ENCODE data around the gene SCOC.

Gene SCOC

DNA sequence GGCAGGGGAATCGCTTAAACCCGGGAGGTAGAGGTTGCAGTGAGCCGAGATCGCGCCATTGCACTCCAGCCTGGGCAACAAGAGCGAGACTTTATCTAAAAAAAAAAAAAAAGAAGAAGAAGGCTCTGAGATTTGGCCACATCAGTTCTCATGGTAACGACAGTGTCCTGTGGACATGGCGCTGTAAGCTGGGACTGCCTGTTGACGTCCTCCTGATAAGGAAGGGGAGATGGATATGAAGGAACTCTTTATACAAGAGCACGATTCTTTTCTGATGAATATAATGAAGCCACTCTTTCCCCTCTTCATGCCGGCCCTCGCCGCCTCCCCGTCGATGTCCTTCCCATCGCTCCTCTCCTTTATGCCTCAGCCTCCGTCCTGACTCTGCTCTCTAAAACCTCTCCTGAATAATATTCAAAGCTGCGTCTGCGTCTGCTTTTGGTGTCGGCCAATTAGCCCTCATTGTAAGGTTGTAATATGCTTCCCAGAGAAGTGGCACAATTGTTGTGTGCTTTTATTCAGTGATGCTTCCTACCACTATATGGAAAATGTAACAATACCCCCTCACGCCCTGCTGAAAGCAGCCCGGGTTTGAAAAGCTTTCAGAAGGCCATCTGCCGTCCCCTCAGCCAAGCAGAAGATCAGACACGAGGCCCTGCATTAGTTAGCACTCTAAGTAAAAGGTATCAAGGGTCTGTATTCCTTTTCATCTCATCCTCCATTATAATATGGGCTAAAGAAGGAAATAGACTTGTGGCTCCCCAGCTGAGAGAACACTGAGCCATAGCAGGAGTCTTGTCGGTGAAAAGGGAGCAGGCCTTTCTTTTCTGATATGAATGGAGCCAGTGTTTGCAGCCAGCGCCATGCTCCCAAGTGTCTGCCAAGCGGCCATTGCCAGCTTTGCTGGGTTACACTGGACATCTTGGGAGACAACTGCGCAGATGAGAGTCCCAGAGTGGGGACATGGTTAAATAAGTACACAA, 22.1 kb upstream of the SCOC start:
- Mint-ChIP-seq H3K9me3 (ENCODE audit: low read depth) (no peaks in the 10 kb centered on the region), H3K36me3 (no peaks in the 10 kb centered on the region), H3K27ac (no peak overlapping the region), H3K27me3 (peaks cover 4% of the 10 kb centered on the region), H3K4me3 (no peak overlapping the region), H3K4me1 (ENCODE audit: low read depth) (peaks cover 16% of the 10 kb centered on the region)

DNA sequence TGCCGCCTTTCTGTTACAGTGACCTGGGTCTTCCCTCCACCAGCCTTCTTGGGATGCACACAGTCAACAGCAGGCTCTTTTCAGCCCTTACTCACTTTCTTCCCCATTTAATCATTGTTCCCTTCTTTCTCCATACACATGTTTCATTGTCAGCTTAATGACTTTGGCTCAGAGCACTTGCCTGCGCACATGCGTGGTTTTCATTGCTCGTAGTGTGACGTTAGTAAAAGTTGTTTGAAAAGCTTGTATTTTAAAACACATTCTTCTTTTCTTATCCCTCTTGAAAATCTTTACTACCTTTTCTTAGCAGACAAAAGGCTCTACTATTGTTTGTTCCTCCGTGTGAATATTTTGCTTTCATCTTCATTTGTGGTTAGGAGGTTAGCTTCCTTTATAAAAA, 19.7 kb upstream of the SCOC start:
- peak overlapping the region; percentile 0 for H3K4me3 Mint-ChIP-seq
- H3K27me3 Mint-ChIP-seq, result no peaks in the 10 kb centered on the region
- no peaks in the 10 kb centered on the region for H3K9me3 Mint-ChIP-seq (ENCODE audit: low read depth)
- H3K4me1 Mint-ChIP-seq (ENCODE audit: low read depth), result peaks cover 16% of the 10 kb centered on the region
- no peaks in the 10 kb centered on the region for H3K36me3 Mint-ChIP-seq
- no peak overlapping the region for H3K27ac Mint-ChIP-seq

DNA sequence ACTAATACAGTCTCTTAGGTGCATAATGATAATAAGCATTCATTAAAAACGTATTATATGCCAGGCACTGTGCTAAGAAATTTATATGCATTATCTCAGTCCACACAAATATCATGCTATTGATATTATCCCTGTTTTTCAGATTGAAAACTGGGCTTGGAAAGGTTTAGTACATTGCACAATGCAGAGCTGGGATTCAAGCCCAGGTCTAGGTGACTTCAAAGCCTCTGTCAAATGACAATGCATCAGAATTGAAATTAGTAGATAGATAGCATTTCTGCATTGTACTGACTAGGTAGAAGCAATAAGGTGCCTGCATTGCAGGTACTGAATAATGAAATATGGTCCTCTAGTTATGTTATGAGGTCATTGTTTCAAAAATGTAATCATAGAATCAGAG, 18.2 kb upstream of the SCOC start:
- Mint-ChIP-seq H3K27me3 (no peaks in the 10 kb centered on the region), H3K9me3 (ENCODE audit: low read depth) (no peaks in the 10 kb centered on the region), H3K27ac (no peak overlapping the region), H3K36me3 (no peaks in the 10 kb centered on the region), H3K4me3 (no peak overlapping the region), H3K4me1 (ENCODE audit: low read depth) (peaks cover 16% of the 10 kb centered on the region)

DNA sequence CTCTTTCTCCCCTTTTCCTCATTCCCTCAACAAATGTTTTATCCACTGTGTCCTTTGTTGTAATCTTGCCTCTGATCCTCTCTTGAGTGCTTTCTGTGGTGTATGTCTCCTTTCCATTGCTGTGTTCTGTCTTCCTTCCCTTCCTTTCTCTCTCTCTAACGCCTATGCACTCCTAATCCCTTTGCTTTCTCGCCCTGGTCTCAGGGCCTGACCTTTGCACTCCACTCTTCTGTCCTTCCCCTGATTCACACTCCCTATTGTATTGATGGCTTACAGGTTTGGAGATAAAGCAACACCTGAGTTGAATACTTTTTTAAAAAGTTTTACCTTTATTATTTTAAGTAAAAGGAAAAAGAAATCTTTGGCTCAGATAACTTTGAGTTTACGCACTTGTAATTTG, 15.6 kb upstream of the SCOC start:
- Mint-ChIP-seq H3K27me3 (no peaks in the 10 kb centered on the region), H3K36me3 (no peaks in the 10 kb centered on the region), H3K27ac (no peak overlapping the region), H3K9me3 (ENCODE audit: low read depth) (no peaks in the 10 kb centered on the region), H3K4me1 (ENCODE audit: low read depth) (peaks cover 14% of the 10 kb centered on the region), H3K4me3 (no peak overlapping the region)

DNA sequence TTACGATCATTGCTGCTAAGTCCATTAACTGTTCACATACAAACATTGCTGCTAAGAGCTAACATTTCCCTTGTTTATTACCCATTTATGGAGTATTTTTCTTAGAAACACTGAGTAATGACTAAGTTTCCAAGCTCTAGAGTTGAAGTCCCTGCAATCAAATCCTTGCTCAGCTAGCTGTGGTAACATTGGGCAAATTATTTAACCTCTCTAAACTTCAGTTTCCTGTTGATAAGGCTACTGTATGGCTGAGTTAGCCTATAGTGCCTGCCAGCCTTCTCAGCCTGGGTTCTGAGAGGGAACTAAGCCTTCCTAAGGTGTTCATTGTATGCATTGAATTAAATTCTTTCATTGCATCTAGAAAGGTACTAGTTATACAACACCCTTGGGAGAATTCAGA, 15.2 kb upstream of the SCOC start:
- Mint-ChIP-seq H3K36me3 (no peaks in the 10 kb centered on the region), H3K4me1 (ENCODE audit: low read depth) (peaks cover 11% of the 10 kb centered on the region), H3K27ac (no peak overlapping the region), H3K4me3 (no peak overlapping the region), H3K9me3 (ENCODE audit: low read depth) (no peaks in the 10 kb centered on the region), H3K27me3 (no peaks in the 10 kb centered on the region)

DNA sequence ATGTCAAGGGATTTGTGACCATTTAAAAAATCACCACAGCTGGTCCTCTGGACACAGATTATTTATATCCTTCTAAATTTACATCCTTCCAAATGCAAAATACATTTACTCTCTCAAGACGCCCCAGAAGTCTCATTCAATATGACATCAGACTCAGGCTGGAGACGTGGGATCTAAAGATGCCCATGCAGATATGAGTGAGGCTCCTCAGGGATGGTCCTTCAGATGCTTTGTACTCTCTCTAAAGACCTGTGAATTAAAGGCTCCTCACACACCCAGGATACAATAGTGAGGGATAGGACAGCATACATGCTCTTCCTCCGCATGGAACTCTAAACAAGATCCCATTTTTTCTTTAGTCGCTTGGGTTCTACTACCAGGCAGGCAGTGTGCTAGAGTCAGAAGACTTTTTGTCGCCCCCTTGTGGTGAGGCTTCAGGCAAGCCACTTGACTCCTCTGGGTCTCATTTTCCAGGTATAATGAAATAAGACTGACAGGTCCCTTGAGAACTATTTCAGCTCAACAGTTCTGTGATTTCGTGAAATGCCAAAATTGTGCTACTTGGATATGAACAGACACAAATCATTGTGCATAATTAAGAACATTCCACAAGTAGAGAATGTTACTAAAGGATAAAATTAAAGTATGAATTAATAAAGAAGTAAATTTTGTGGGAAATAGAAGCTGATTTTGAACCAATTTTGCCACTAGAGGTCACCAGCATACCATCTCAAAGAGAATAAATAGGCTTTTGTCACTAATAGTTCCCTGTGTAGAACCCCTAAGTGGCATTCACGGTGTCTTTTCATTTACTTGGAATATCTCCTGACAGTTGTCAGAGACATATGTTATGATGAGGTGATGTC, 13.7 kb upstream of the SCOC start:
- Mint-ChIP-seq H3K27ac (no peak overlapping the region), H3K4me1 (ENCODE audit: low read depth) (no peaks in the 10 kb centered on the region), H3K27me3 (no peaks in the 10 kb centered on the region), H3K36me3 (no peaks in the 10 kb centered on the region), H3K4me3 (no peak overlapping the region), H3K9me3 (ENCODE audit: low read depth) (no peaks in the 10 kb centered on the region)

DNA sequence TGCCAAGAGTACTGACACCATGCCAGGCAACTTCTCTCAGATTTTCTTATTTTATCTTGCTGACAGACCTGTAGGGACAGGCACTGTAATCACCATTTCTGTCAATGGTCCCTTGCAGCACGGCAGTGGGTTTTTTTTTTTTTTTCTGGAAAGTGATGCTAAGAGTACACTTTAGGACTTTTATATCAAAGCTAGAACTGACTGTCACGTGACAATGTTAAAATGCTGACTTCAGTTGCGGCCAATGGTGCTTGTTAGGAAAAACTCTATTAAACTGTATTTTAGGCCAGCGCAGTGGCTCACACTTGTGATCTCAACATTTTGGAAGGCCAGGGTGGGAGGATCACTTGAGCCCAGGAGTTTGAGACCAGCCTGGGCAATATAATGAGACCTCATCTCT, 12.3 kb upstream of the SCOC start:
- peaks cover 4% of the 10 kb centered on the region for H3K36me3 Mint-ChIP-seq
- H3K9me3 Mint-ChIP-seq (ENCODE audit: low read depth), result no peaks in the 10 kb centered on the region
- no peak overlapping the region for H3K4me3 Mint-ChIP-seq

DNA sequence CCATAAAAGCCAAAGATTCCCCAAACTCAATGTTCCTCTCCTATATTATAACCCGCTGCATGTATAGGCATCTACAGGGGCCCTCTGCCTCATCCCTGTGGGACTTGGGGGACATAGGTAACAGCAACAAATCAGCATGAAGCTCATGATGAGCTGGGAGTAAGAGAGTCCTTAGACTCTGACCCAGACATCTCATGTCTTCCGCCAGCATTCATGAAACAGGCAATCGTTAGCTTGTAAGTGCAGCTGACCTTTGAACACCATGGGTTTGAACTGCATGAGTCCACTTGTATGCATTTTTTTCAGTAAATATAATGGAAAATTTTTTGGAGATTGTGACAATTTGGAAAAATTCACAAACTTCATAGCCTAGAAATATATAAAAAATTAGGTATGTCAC, 10.4 kb upstream of the SCOC start:
- Mint-ChIP-seq H3K4me3 (no peak overlapping the region), H3K27me3 (no peaks in the 10 kb centered on the region), H3K27ac (no peak overlapping the region), H3K36me3 (peaks cover 6% of the 10 kb centered on the region), H3K4me1 (ENCODE audit: low read depth) (no peaks in the 10 kb centered on the region), H3K9me3 (ENCODE audit: low read depth) (no peaks in the 10 kb centered on the region)

More for the DNA sequence above, 12.3 kb upstream of the SCOC start:
- Mint-ChIP-seq H3K27me3 (no peaks in the 10 kb centered on the region), H3K4me1 (ENCODE audit: low read depth) (no peaks in the 10 kb centered on the region), H3K27ac (no peak overlapping the region)

DNA sequence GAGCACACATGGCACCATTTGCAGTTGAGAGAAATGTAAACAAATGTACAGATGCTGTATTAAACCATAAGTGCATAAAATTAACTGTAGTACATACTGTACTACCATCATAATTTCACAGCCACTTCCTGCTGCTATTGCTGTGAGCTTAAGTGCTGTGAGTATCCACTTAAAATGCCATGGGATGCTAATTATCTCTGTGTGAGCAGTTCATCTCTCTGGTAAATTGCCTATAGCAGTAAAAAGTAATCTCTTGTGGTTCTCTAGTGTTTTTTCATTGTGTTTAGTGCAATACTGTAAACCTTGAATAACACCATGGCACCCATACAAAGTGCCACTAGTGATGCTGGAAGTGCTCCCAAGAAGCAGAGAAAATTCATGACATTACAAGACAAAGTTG, 9.9 kb upstream of the SCOC start:
- Mint-ChIP-seq H3K36me3 (peaks cover 6% of the 10 kb centered on the region), H3K4me1 (ENCODE audit: low read depth) (no peaks in the 10 kb centered on the region), H3K9me3 (ENCODE audit: low read depth) (no peaks in the 10 kb centered on the region), H3K27me3 (no peaks in the 10 kb centered on the region), H3K4me3 (no peak overlapping the region), H3K27ac (no peak overlapping the region)

DNA sequence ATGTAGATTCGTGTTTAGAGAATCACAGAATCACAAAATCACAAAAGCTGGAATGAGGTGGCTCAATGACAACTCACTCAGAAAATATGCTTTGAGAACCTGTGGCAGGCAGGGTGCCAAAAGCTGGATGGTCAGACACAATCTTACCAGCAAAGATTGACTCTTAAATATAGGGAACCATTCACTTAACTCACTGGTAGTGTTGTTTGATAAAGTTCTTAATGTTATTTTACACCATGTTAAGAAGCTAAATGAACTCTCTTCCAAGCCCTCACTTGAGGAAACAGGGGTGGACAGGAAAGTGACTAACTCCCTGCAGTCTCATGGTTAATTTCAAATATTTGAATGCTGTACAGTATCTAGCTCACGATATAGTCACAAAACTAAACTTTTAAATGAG, 5.7 kb upstream of the SCOC start:
- H3K36me3 Mint-ChIP-seq, result peaks cover 6% of the 10 kb centered on the region

DNA sequence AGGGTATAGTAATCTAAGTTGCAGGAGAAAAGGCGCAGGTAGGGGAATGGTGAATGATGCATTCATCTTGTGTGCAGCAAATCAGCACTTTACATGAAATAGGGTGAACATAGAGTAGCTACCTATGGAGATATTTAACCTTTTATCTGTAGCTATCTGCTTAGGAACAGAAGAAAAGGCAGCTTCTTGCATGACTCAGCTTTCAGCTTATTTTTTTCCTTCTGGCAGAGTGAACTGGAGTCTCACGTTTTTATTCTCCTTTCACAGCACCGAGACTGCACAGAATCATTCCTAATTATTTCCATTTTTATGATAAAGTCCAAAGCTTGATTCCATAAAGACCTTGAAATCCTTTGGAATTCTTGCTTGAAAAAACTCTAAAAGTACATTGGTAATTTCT, 4.8 kb upstream of the SCOC start:
- peaks cover 8% of the 10 kb centered on the region for H3K4me1 Mint-ChIP-seq (ENCODE audit: low read depth)
- no peaks in the 10 kb centered on the region for H3K9me3 Mint-ChIP-seq (ENCODE audit: low read depth)
- H3K36me3 Mint-ChIP-seq, result peaks cover 6% of the 10 kb centered on the region
- no peaks in the 10 kb centered on the region for H3K27me3 Mint-ChIP-seq
- H3K4me3 Mint-ChIP-seq, result no peak overlapping the region
- H3K27ac Mint-ChIP-seq, result no peak overlapping the region

More for the DNA sequence above, 5.7 kb upstream of the SCOC start:
- Mint-ChIP-seq H3K27me3 (no peaks in the 10 kb centered on the region), H3K27ac (no peak overlapping the region), H3K4me1 (ENCODE audit: low read depth) (peaks cover 8% of the 10 kb centered on the region), H3K4me3 (no peak overlapping the region), H3K9me3 (ENCODE audit: low read depth) (no peaks in the 10 kb centered on the region)

DNA sequence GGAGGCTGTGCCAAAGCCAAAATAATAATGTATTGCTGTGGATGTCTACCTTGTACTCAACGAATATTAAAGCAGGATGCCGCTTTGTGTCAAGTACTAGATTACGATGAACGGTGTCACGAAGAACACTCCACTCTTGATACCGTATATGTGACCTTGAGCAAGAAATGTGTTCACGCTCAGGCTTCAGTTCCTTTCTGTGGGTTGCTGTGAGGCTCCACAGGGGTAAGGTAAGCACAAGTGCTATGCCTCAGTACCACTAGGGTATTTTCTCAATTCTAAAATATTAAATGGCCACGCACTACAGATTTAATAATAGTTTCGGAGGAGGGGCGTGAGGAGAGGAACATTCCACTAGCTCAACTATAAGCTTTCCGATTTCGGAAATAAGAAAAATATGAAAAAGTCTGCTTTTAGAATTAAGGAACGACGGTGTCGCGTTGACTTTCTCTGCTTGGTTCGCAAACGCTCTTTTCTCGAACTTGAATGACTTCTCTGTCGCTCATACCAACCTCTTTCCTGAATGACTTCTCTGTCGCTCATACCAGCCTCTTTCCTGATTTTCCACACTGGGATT, 607 bp upstream of the SCOC start:
- peaks cover 39% of the 10 kb centered on the region for H3K4me1 Mint-ChIP-seq (ENCODE audit: low read depth)
- no peak overlapping the region for H3K27ac Mint-ChIP-seq
- H3K9me3 Mint-ChIP-seq (ENCODE audit: low read depth), result no peaks in the 10 kb centered on the region
- H3K36me3 Mint-ChIP-seq, result peaks cover 1% of the 10 kb centered on the region
- no peak overlapping the region for H3K4me3 Mint-ChIP-seq
- no peaks in the 10 kb centered on the region for H3K27me3 Mint-ChIP-seq

DNA sequence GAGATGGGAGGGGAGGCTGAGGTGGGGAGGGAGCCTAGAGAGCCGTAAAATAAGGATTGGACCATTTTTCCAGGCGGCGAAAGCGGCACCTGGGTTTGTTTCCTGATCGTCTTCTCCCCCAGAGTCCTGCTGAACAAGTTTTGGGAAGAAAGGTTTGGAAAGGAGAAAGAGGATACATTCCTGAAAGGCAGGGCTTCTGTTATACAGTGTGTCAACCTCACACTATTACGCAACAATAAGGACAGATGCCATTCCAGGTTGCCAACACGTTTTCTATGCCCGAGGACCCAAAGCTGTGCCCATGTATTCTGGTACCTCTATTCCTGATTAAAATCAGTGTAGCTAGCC, 658 bp downstream of the SCOC start:
- Mint-ChIP-seq H3K4me3 (no peak overlapping the region), H3K27ac (peak overlapping the region; percentile 47), H3K4me1 (ENCODE audit: low read depth) (peaks cover 43% of the 10 kb centered on the region), H3K9me3 (ENCODE audit: low read depth) (no peaks in the 10 kb centered on the region), H3K36me3 (no peaks in the 10 kb centered on the region), H3K27me3 (no peaks in the 10 kb centered on the region)

DNA sequence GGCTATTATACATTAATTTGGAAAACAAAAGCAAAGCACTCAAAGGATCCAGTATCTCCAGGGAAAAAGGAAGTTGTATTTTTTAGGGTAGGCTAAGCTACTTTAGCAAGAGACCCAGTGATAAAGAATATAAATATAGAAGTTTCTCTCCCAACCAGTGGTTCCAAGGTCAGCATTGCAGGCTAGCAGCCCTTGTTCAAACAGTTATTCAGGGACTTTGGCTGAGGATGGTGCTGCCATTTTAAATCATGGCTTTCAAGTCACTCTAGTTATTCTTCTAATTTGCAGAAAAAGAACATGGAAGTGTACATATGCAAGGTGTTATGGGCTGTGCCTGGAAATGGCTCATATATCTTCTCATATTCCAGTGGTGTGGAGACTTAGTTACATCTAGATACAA, 9.3 kb downstream of the SCOC start:
- Mint-ChIP-seq H3K36me3 (peaks cover 12% of the 10 kb centered on the region), H3K27me3 (no peaks in the 10 kb centered on the region), H3K4me1 (ENCODE audit: low read depth) (peaks cover 4% of the 10 kb centered on the region)

DNA sequence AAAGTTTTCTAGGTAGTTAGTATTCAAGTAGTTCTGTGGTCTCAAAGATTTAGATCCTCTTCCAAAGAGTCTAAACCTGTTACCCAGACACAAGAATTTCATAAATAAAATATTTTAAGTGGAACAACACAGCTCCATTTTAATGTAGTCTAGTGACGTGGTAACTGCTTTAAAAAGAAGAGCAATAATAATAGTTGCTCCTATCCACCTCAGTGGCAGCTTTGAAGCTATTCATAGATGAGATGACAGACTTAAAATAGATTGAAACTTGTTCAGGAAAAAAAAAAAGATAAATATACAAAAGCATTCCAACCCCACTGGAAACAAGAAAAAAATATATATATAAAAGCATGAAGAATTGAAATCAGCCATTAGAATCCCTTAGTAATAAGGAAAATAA, 14.6 kb downstream of the SCOC start:
- Mint-ChIP-seq H3K27ac (no peak overlapping the region), H3K4me1 (ENCODE audit: low read depth) (no peaks in the 10 kb centered on the region), H3K4me3 (no peak overlapping the region), H3K36me3 (peaks cover 7% of the 10 kb centered on the region), H3K27me3 (no peaks in the 10 kb centered on the region), H3K9me3 (ENCODE audit: low read depth) (no peaks in the 10 kb centered on the region)

More for the DNA sequence above, 9.3 kb downstream of the SCOC start:
- H3K9me3 Mint-ChIP-seq (ENCODE audit: low read depth), result no peaks in the 10 kb centered on the region
- no peak overlapping the region for H3K27ac Mint-ChIP-seq
- no peak overlapping the region for H3K4me3 Mint-ChIP-seq
